Panc1 (cell line): ENCODE measurements around the gene NRCAM. TPM values are rescaled to one million over a fixed set of nuclear protein-coding genes. Genes with fewer than 3 reads are reported as not detected.

Experiments
- ATAC-seq: fragments of 200-7000 bp; cut with Tn5 transposase; 2 replicates; pipeline ENCODE4 v1.9.1; 2020; ENCODE audit warnings: mild to moderate bottlenecking, moderate library complexity
- BruUV-seq: library from RNA; stranded (reverse); fragments of 400-500 nt; replicated peaks from 2 replicates; lab custom pipeline; 2021; lab: Mats Ljungman, UMichigan
- CTCF ChIA-PET: fragments of 300-600 bp; sonication (Branson Sonifier 250); formaldehyde crosslinking; loops from one replicate; lab custom pipeline; 2022; ENCODE audit warnings: antibody characterized with exemption; lab: Charles Lee
- POLR2A ChIA-PET: fragments of 300-600 bp; sonication (Branson Sonifier 250); formaldehyde crosslinking; loops from one replicate; lab custom pipeline; 2022; ENCODE audit warnings: antibody characterized with exemption; lab: Charles Lee
- DNase-seq: peaks from one replicate; pipeline ENCODE4 v3.0.0-alpha.2; 2010; ENCODE audit warnings: low read depth, low spot score
- H3K27ac ChIP-seq: 2 replicates; pipeline ENCODE4 v1.5.1; 2011; ENCODE audit warnings: mild to moderate bottlenecking, low read length, inconsistent platforms
- H3K27me3 ChIP-seq: fragments of 200-500 bp; sonication (Bioruptor generic); 2 replicates; pipeline ENCODE4 v1.6.0; 2014; ENCODE audit warnings: low read length, inconsistent platforms; ENCODE audit not compliant: control insufficient read depth, insufficient read depth
- H3K36me3 ChIP-seq: fragments of 200-500 bp; sonication (Bioruptor generic); 2 replicates; pipeline ENCODE4 v1.5.1; 2014; ENCODE audit warnings: inconsistent platforms, mild to moderate bottlenecking, low read length, moderate library complexity; ENCODE audit not compliant: control insufficient read depth, insufficient read depth
- H3K4me1 ChIP-seq: 2 replicates; pipeline ENCODE4 v1.5.1; 2011; ENCODE audit warnings: inconsistent platforms, mild to moderate bottlenecking, low read length, moderate library complexity; ENCODE audit not compliant: control insufficient read depth, insufficient read depth
- H3K4me3 ChIP-seq, 2 experiments: 2 replicates each; pipeline ENCODE4 v1.5.1; 2011 to 2012; ENCODE audit warnings: low read depth in 2 of 2, low read length in 2 of 2, mild to moderate bottlenecking in 2 of 2, inconsistent platforms in 1 of 2, moderate library complexity in 1 of 2
- H3K9me3 ChIP-seq: fragments of 200-500 bp; sonication (Bioruptor generic); 2 replicates; pipeline ENCODE4 v1.5.1; 2014; ENCODE audit warnings: low read depth, mild to moderate bottlenecking, inconsistent platforms, low read length, moderate library complexity; ENCODE audit not compliant: control insufficient read depth, insufficient read depth
- CTCF ChIP-seq: fragments of 450-650 bp; IDR thresholded peaks from 2 replicates; pipeline ENCODE4 v1.5.1; 2017; ENCODE audit warnings: mild to moderate bottlenecking
- POLR2AphosphoS5 ChIP-seq: IDR thresholded peaks from 2 replicates; pipeline ENCODE4 v1.6.1; 2012; ENCODE audit warnings: mild to moderate bottlenecking, low read depth, low read length, moderate library complexity
- REST ChIP-seq, 2 experiments: IDR thresholded peaks; 2 replicates each; pipeline ENCODE4 v1.6.1; 2011 to 2012; ENCODE audit warnings: low read depth in 2 of 2, control low read depth in 1 of 2, low read length in 1 of 2, mild to moderate bottlenecking in 1 of 2, moderate library complexity in 1 of 2; ENCODE audit not compliant: insufficient read depth in 1 of 2
- SIN3A ChIP-seq: IDR thresholded peaks from 2 replicates; pipeline ENCODE4 v1.6.1; 2012; ENCODE audit warnings: low read depth, mild to moderate bottlenecking, low read length, moderate library complexity, borderline replicate concordance; ENCODE audit not compliant: insufficient read depth
- TCF7L2 ChIP-seq: IDR thresholded peaks from 2 replicates; pipeline ENCODE4 v1.6.1; 2011; ENCODE audit warnings: mild to moderate bottlenecking, low read depth, low read length, inconsistent platforms
- in situ Hi-C: cut with HindIII; loops from 2 replicates; pipeline ENCODE4 v1.10.0; 2016; ENCODE audit warnings: low sequenced_read_pairs, low pct_unique_long_range_greater_than_20kb
- intact Hi-C: fragments of 100-400 bp; cut with micrococcal nuclease; formaldehyde crosslinking; loops from one replicate; pipeline ENCODE4 v1.10.0; 2022; ENCODE audit not compliant: unreplicated experiment
- total RNA-seq: library from RNA; stranded (reverse); gene quantifications from one replicate; pipeline ENCODE4 v1.2.1, GENCODE V29; 2021; ENCODE audit not compliant: unreplicated experiment

NRCAM gene
- total RNA-seq, 1 experiment from 2014 or later, result 0.21 TPM

- in situ Hi-C loops, result no loop called here
- no TSS peak for BruUV-seq
Measured at GRCh38 chr7:108235451-108236061, 220.7 kb downstream of the NRCAM start.

GRCh38 chr7:108234971-108235450 lies 221.2 kb downstream of the NRCAM start:
- H3K9me3 ChIP-seq, result no peaks in the 10 kb centered on the region
- no peak for DNase-seq
- intact Hi-C loops, result no loop called here
- no peak overlapping the region for H3K4me3 ChIP-seq
- no peak for ATAC-seq
- TF ChIP-seq REST (IDR thresholded peaks at IDR 0.05; ENCODE audit: insufficient read depth in 1 of 2, low read depth in 2 of 2, low read length in 1 of 2), result no peak
- TF ChIP-seq CTCF, result no peak
- no peak for TF ChIP-seq SIN3A
- in situ Hi-C loops, result no loop called here
- BruUV-seq, result no TSS peak
- CTCF ChIA-PET, result no interaction called here
- POLR2A ChIA-PET, result no interaction called here
- H3K27ac ChIP-seq, result no peak overlapping the region
- no peaks in the 10 kb centered on the region for H3K27me3 ChIP-seq
- no peaks in the 10 kb centered on the region for H3K4me1 ChIP-seq
- no peaks in the 10 kb centered on the region for H3K36me3 ChIP-seq

More at GRCh38 chr7:108235451-108236061, 220.7 kb downstream of the NRCAM start:
- no peak overlapping the region for H3K4me3 ChIP-seq
- H3K36me3 ChIP-seq, result no peaks in the 10 kb centered on the region
- DNase-seq, result no peak
- ATAC-seq, result no peak; the same call in 1 of the 2 replicates
- no peaks in the 10 kb centered on the region for H3K27me3 ChIP-seq
- ChIA-PET CTCF (no interaction called here), POLR2A (no interaction called here)
- intact Hi-C loops, result no loop called here
- H3K27ac ChIP-seq, result no peak overlapping the region
- no peaks in the 10 kb centered on the region for H3K9me3 ChIP-seq
- H3K4me1 ChIP-seq, result no peaks in the 10 kb centered on the region
- no peak for TF ChIP-seq CTCF

GRCh38 chr7:108234281-108234680 lies 222.0 kb downstream of the NRCAM start:
- intact Hi-C loops (no loop called here), in situ Hi-C loops (no loop called here)
- ATAC-seq, result no peak
- H3K36me3 ChIP-seq, result no peaks in the 10 kb centered on the region
- no peak overlapping the region for H3K4me3 ChIP-seq
- no peaks in the 10 kb centered on the region for H3K9me3 ChIP-seq
- POLR2A ChIA-PET, result no interaction called here
- DNase-seq, result no peak
- CTCF ChIA-PET, result no interaction called here
- no peak overlapping the region for H3K27ac ChIP-seq
- H3K4me1 ChIP-seq, result no peaks in the 10 kb centered on the region
- no peaks in the 10 kb centered on the region for H3K27me3 ChIP-seq
- TF ChIP-seq SIN3A, result no peak
- TF ChIP-seq REST (IDR thresholded peaks at IDR 0.05; ENCODE audit: insufficient read depth in 1 of 2, low read depth in 2 of 2, low read length in 1 of 2), result no peak
- TF ChIP-seq POLR2AphosphoS5, result no peak
- TF ChIP-seq TCF7L2, result no peak
- TF ChIP-seq CTCF, result no peak
- no TSS peak for BruUV-seq
